Aorta (tissue), 5 donors: ENCODE results near the gene IFT172. TPM values are rescaled to one million over a fixed set of nuclear protein-coding genes. Genes with fewer than 3 reads are reported as not detected.
"Not testable (repeated sequence)": the region's sequence is repeated elsewhere in the genome, so short reads cannot be mapped to it uniquely, and the experiment has no call there.

Experiments used
- ATAC-seq: fragments of 200-7000 bp; cut with Tn5 transposase; one replicate; pipeline ENCODE4 v1.9.1; 2022; ENCODE audit warnings: moderate library complexity; ENCODE audit not compliant: low FRiP score
- DNase-seq, 2 donors: peaks; one replicate each; pipeline ENCODE4 v3.0.0-alpha.2; 2020
- H3K27ac ChIP-seq, 2 donors: one replicate each; pipeline ENCODE4 v1.5.1; 2013; ENCODE audit warnings: low read length in 2 of 2, mild to moderate bottlenecking in 2 of 2, moderate library complexity in 2 of 2, control low read depth in 1 of 2, inconsistent platforms in 1 of 2, low read depth in 1 of 2
- H3K27me3 ChIP-seq, 2 donors: one replicate each; pipeline ENCODE4 v1.6.1; 2013; ENCODE audit warnings: control low read depth in 1 of 2, low read length in 1 of 2, mild to moderate bottlenecking in 1 of 2, moderate library complexity in 1 of 2; ENCODE audit not compliant: insufficient read depth in 2 of 2, control insufficient read depth in 1 of 2
- H3K36me3 ChIP-seq, 2 donors: one replicate each; pipeline ENCODE4 v1.6.1; 2013; ENCODE audit warnings: control low read depth in 1 of 2, low read length in 1 of 2, mild to moderate bottlenecking in 1 of 2; ENCODE audit not compliant: insufficient read depth in 2 of 2, control insufficient read depth in 1 of 2
- H3K4me1 ChIP-seq, 2 donors: one replicate each; pipeline ENCODE4 v1.6.1; 2013; ENCODE audit warnings: low read length in 2 of 2, control low read depth in 1 of 2, mild to moderate bottlenecking in 1 of 2, moderate library complexity in 1 of 2; ENCODE audit not compliant: insufficient read depth in 2 of 2, control insufficient read depth in 1 of 2
- H3K4me3 ChIP-seq, 2 donors: one replicate each; pipeline ENCODE4 v1.5.1; 2013; ENCODE audit warnings: low read length in 2 of 2, control low read depth in 1 of 2, mild to moderate bottlenecking in 1 of 2
- H3K9me3 ChIP-seq: one replicate; pipeline ENCODE4 v1.6.1; 2013; ENCODE audit warnings: mild to moderate bottlenecking, low read length; ENCODE audit not compliant: control insufficient read depth
- WGBS, 2 donors: extraction: QIAGEN DNeasy Blood & Tissue Kit; methylation state at CpG; one replicate each; pipeline ENCODE4 v1.1.7; 2013; 5-methylcytosine and 5-hydroxymethylcytosine counted together
- intact Hi-C, 2 donors: fragments of 100-400 bp; cut with DNase I; formaldehyde crosslinking; loops; one replicate each; pipeline versions ENCODE4 v1.14.2 to v1.15.0; 2022
- polyA plus RNA-seq, 2 donors: library from polyadenylated mRNA; stranded (reverse); fragments of 200-250 nt; gene quantifications; one replicate each; pipeline ENCODE4 v1.2.3, GENCODE V29; 2013
- total RNA-seq, 2 donors: library from RNA; stranded (reverse); fragmentation: NEBNext Ultra II Directional; extraction: Animal tissue kit (Norgen Biotek cat#: 25700); gene quantifications; one replicate each; pipeline ENCODE4 v1.2.1, GENCODE V29; 2021
- donor health status: healthy with polysubstance abuse.
- donor health status: Bipolar disorder and iron deficiency.
- donor health status: DM: no; HTN: no; CAD: no.
- donor health status: DM: no; HTN: no; CAD: no.
- donor health status: DM: yes; HTN: yes; CAD: no.

Gene IFT172
- total and polyA plus RNA-seq, 4 donors, result 8.1 to 64.9 (median 35.3) TPM

DNA sequence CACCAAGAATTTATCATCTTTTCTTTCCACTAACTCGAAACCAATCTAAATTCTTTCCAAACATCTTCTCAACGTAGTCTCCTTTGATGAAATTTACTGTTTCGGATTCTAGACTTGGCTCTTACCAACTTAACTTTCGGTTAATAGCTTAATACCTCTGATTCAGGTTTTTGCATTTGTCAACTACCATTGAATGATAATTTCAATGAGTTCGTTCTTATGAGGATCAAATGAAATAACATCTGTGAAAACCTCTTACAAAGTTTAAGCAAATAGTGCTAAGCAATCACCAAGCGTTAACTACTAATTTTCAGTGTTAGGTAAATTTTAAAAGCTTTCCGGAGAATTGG lies 61.7 kb downstream of the IFT172 start:
- intact Hi-C loops, result loop anchor here (1.0 to 5.0 kb wide), 5 partner anchors 19 to 71 kb away; partner anchors contain the start of genes PPM1G (in 2 of the 2), GTF3C2 (in 1 of the 2) and ZNF513 (in 1 of the 2)
- peaks cover 0 to 2% of the 10 kb centered on the region in 2 donors for H3K4me1 ChIP-seq
- H3K27ac ChIP-seq, result peak overlapping the region; percentile 71 to 76
- DNase-seq, result no peak
- H3K27me3 ChIP-seq, result no peaks in the 10 kb centered on the region
- H3K4me3 ChIP-seq, result peak overlapping the region; percentile 61 to 79
- WGBS, 2 donors, result 7 to 8% methylated on average over 7 of the region's 7 CpGs
- H3K36me3 ChIP-seq, result no peaks in the 10 kb centered on the region
- no peak for ATAC-seq
- no peaks in the 10 kb centered on the region for H3K9me3 ChIP-seq

GRCh38 chr2:27425039-27425438 lies 64.5 kb downstream of the IFT172 start:
- 92 to 93% methylated on average over 10 of the region's 10 CpGs for WGBS, 2 donors
- intact Hi-C loops, result loop anchor here in 1 of 2 donors (5.0 kb wide), 1 partner anchor 67 kb away; no protein-coding TSS in a partner anchor
- not testable (repeated sequence) for H3K27ac ChIP-seq, H3K4me3 ChIP-seq, DNase-seq, H3K27me3 ChIP-seq, H3K4me1 ChIP-seq, H3K9me3 ChIP-seq, H3K36me3 ChIP-seq, ATAC-seq

- 95 to 99% methylated on average over 3 of the region's 3 CpGs for WGBS, 2 donors
- no peaks in the 10 kb centered on the region for H3K9me3 ChIP-seq
- H3K4me3 ChIP-seq, result no peak overlapping the region
- intact Hi-C loops, result no loop called here
- no peak overlapping the region for H3K27ac ChIP-seq
- ATAC-seq (no peak), DNase-seq (no peak)
- H3K36me3 ChIP-seq, result no peaks in the 10 kb centered on the region
- no peaks in the 10 kb centered on the region for H3K27me3 ChIP-seq
- H3K4me1 ChIP-seq, result no peaks in the 10 kb centered on the region
These were observed 66.6 kb downstream of the IFT172 start for GRCh38 chr2:27422958-27423357.

- Histone ChIP-seq H3K4me1 (no peaks in the 10 kb centered on the region), H3K27me3 (no peaks in the 10 kb centered on the region), H3K9me3 (no peaks in the 10 kb centered on the region), H3K27ac (no peak overlapping the region), H3K36me3 (no peaks in the 10 kb centered on the region), H3K4me3 (no peak overlapping the region)
- 66 to 70% methylated on average over 4 of the region's 4 CpGs for WGBS, 2 donors
- ATAC-seq (no peak), DNase-seq (no peak)
- intact Hi-C loops, result no loop called here
These were observed 67.8 kb downstream of the IFT172 start for GRCh38 chr2:27421660-27422250.

DNA sequence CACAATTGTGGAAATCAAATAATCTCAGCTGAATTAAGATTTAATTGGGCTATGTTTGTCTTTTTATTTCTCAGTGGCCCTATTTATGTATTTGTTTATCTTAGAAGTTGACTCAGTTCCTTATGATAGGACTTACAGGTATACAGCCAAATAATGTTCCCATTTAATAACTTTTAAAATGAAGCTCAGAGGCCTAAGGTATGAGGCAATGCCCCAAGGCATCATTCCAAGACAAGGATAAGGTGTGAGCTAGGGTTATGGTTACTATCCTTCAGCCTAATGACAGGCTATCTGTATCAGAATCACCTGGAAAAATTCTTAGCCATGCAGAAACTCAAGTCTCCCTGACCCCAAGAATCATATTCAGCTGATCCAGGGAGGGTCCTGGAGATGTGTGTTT lies 68.5 kb downstream of the IFT172 start:
- no peak for ATAC-seq
- H3K27me3 ChIP-seq, result no peaks in the 10 kb centered on the region
- no peaks in the 10 kb centered on the region for H3K4me1 ChIP-seq
- no peak for DNase-seq
- no peak overlapping the region for H3K27ac ChIP-seq
- no peak overlapping the region for H3K4me3 ChIP-seq
- H3K36me3 ChIP-seq, result no peaks in the 10 kb centered on the region
- H3K9me3 ChIP-seq, result no peaks in the 10 kb centered on the region
- intact Hi-C loops, result no loop called here

DNA sequence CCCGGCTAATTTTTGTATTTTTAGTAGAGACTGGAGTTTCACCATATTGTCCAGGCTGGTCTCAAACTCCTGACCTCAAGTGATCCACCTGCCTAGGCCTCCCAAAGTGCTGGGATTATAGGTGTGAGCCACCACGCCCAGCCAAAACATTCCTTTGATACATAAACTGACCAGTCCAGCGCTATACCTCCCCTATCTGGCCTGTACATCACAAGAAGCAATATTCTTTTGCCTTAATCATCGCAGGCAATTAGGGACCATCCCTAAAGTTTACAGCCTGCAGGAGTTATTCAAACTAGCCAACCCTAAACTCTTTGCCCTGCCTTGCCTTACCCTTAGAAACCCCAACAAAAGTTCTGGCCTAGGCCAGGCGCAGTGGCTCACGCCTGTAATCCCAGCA lies 73.4 kb downstream of the IFT172 start:
- Histone ChIP-seq H3K4me1 (no peaks in the 10 kb centered on the region), H3K27me3 (no peaks in the 10 kb centered on the region), H3K27ac (no peak overlapping the region), H3K4me3 (no peak overlapping the region), H3K9me3 (no peaks in the 10 kb centered on the region), H3K36me3 (no peaks in the 10 kb centered on the region)
- intact Hi-C loops, result no loop called here
- 91 to 94% methylated on average over 6 of the region's 6 CpGs for WGBS, 2 donors
- no peak for ATAC-seq
- DNase-seq, result no peak

DNA sequence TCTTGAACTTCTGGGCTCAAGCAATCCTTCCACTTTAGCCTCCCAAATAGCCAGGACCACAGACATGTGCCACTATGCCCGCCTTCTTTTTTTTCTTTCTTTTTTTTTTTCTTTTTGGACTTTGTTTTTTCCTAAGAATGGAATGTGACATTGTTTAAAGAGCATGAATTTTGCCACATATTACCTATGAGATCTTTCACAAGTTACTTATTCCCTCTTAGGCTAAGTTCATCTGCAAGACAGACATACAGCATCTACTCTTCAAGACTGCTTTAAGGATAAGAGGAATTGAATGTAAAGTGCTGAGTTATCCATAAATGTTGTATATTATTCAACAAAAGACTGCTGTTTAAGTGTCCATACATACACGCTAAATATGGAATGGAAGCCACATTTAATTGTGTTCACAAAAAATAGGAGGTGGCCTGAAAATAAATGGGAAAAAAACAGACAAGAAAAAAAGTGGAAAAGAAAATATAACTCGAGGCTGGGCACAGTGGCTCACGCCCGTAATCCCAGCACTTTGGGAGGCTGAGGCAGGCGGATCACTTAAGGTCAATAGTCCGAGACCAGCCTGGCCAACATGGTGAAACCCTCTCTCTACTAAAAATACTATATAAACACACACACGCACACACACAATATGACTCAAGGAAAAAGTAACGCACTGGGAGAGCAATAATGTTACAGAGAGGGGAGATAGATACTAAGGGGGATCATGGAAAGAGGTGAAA lies 77.0 kb downstream of the IFT172 start:
- Histone ChIP-seq H3K9me3 (no peaks in the 10 kb centered on the region), H3K27me3 (no peaks in the 10 kb centered on the region), H3K27ac (no peak overlapping the region), H3K4me3 (no peak overlapping the region), H3K36me3 (no peaks in the 10 kb centered on the region), H3K4me1 (peaks cover 0 to 3% of the 10 kb centered on the region in 2 donors)
- DNase-seq (no peak), ATAC-seq (no peak)
- 74 to 78% methylated on average over 9 of the region's 9 CpGs for WGBS, 2 donors
- intact Hi-C loops, result no loop called here

- WGBS, 2 donors, result 0% methylated on average over 78 to 82 of the region's 82 CpGs
- Histone ChIP-seq H3K4me1 (peaks cover 0 to 3% of the 10 kb centered on the region in 2 donors), H3K9me3 (no peaks in the 10 kb centered on the region), H3K27ac (peak within 1 kb of the TSS in 1 of 2 donors; percentile 36), H3K36me3 (no peaks in the 10 kb centered on the region), H3K4me3 (peak within 1 kb of the TSS; percentile 48 to 86), H3K27me3 (no peaks in the 10 kb centered on the region)
- ATAC-seq (peak; percentile 99), DNase-seq (peak; percentile 96 to 99)
- intact Hi-C loops, result loop anchor here (1.0 to 5.0 kb wide), 4 partner anchors 19 to 37 kb away; partner anchors contain the start of genes NRBP1 (in 2 of the 2), EIF2B4 (in 1 of the 2), SNX17 (in 1 of the 2) and ZNF513 (in 1 of the 2)
These were observed 80.0 kb downstream of the IFT172 start, which contains the start of gene PPM1G for GRCh38 chr2:27409321-27410073. Gene PPM1G, minus strand, starts transcription at chr2:27409591. Its CDS starts 169 bp downstream, at chr2:27409422.
